IMR-90 (cell line): ENCODE measurements around the gene UBR1.

Experiments
- CTCF ChIP-seq: conservative IDR thresholded peaks from 2 replicates; pipeline ENCODE4 v1.5.1; 2012; ENCODE audit warnings: mild to moderate bottlenecking, low read depth, low read length, improper control_type of control experiment
- ELK1 ChIP-seq: fragments of 150-350 bp; IDR thresholded peaks from 2 replicates; pipeline ENCODE4 v1.6.1; 2016; ENCODE audit warnings: low read depth, mild to moderate bottlenecking, low read length, moderate library complexity, borderline replicate concordance
- FOS ChIP-seq: fragments of 150-350 bp; IDR thresholded peaks from 2 replicates; pipeline ENCODE4 v1.6.1; 2016; ENCODE audit warnings: low read depth, low read length
- MAZ ChIP-seq: IDR thresholded peaks from 2 replicates; pipeline ENCODE4 v1.6.1; 2012; ENCODE audit warnings: low read depth, mild to moderate bottlenecking, low read length, improper control_type of control experiment, moderate library complexity, borderline replicate concordance
- POLR2A ChIP-seq: IDR thresholded peaks from 2 replicates; pipeline ENCODE4 v1.6.1; 2012; ENCODE audit warnings: mild to moderate bottlenecking, low read depth, low read length
- RFX5 ChIP-seq: IDR thresholded peaks from 2 replicates; pipeline ENCODE4 v1.8.0; 2012; ENCODE audit warnings: low read depth, mild to moderate bottlenecking, low read length, moderate library complexity

GRCh38 chr15:42933886-42934667, 171.8 kb downstream of the UBR1 start:
- TF ChIP-seq CTCF (no peak), POLR2A (no peak), FOS (no peak), MAZ (no peak), RFX5 (no peak), ELK1 (no peak)
